ENCODE results near the gene FLNA. TPM values are rescaled to one million over a fixed set of nuclear protein-coding genes. Genes with fewer than 3 reads are reported as not detected.
"Not testable (repeated sequence)": the region's sequence is repeated elsewhere in the genome, so short reads cannot be mapped to it uniquely, and the experiment has no call there.

The FLNA gene
- total and polyA plus RNA-seq, 2 experiments from 2014 or later, result 1,379 to 2,857 TPM

DNA sequence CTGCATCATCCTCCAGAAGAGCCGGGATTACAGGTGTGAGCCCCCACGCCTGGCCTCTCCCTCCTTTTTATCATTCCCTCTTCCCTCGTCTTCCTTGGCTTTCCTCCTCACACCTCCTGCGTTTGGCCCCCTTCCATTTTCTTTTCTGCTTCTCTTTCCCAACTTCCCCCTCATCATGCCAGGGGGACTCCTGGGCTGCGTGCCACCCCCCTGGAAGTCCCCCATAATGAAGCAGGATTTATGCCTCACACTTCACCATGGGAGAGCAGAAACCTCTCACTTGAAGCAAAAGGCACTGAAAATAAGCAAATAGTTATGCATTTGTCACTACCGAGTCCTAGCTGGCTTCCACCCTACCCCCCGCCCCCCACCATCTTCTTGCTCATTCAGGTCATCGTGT, 71.0 kb downstream of the FLNA start:
- no peaks in the 10 kb centered on the region for H3F3A ChIP-seq (ENCODE audit: insufficient read depth)
- H3K36me3 ChIP-seq (ENCODE audit: low read depth), result no peaks in the 10 kb centered on the region
- in situ Hi-C loops (cut with MboI), result no loop called here
- TF ChIP-seq EZH2 (IDR thresholded peaks at IDR 0.05; ENCODE audit: insufficient read depth, poor library complexity, severe bottlenecking), result no peak
- no peak for TF ChIP-seq EZH2phosphoT487 (IDR thresholded peaks at IDR 0.05; ENCODE audit: insufficient read depth, low read depth)
- H2AFZ ChIP-seq, result no peak overlapping the region
- H4K20me1 ChIP-seq (ENCODE audit: insufficient read depth), result no peaks in the 10 kb centered on the region
- no peak overlapping the region for H3K27ac ChIP-seq
- no peak overlapping the region for H3K4me3 ChIP-seq
- no peak overlapping the region for H3K9ac ChIP-seq
- H3K9me3 ChIP-seq (ENCODE audit: low read depth), result no peaks in the 10 kb centered on the region
- WGBS, 2 experiments (ENCODE audit: low coverage in 1 of 2, low lambda C conversion rate in 2 of 2, missing lambda C conversion rate in 2 of 2), result 33 to 38% methylated on average over 5 to 8 of the region's 8 CpGs
- no peaks in the 10 kb centered on the region for H3K9me2 ChIP-seq (ENCODE audit: insufficient read depth)
- no peak overlapping the region for H3K4me2 ChIP-seq (ENCODE audit: unreplicated experiment)
- no peaks in the 10 kb centered on the region for H3K79me2 ChIP-seq (ENCODE audit: insufficient read depth)
- no peaks in the 10 kb centered on the region for H3K4me1 ChIP-seq (ENCODE audit: insufficient read depth)
- DNase-seq, result no peak
- no peaks in the 10 kb centered on the region for H3K27me3 ChIP-seq (replicated peaks; ENCODE audit: insufficient read depth)

DNA sequence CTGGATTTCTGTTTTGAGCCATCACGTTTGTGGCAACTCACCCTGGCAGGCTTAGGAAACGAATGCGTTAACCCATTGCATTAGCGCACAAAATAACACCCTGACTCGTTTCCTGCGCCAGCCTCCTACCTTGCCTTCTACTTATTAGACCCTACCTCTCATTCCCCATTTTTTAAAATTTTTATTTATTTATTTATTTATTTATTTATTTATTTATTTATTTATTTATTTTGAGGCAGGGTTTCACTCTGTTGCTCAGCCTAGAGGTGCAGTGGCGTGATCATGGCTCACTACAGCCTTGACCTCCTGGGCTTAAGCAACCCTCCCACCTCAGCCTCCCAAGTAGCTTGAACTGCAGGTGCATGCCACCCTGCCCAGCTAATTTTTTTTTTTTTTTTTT, 71.4 kb downstream of the FLNA start:
- H3K79me2 ChIP-seq (ENCODE audit: insufficient read depth); H3K4me1 ChIP-seq (ENCODE audit: insufficient read depth); H3K9me3 ChIP-seq (ENCODE audit: low read depth); DNase-seq; in situ Hi-C loops (cut with MboI); H3K36me3 ChIP-seq (ENCODE audit: low read depth); H3F3A ChIP-seq (ENCODE audit: insufficient read depth); H3K27me3 ChIP-seq (replicated peaks; ENCODE audit: insufficient read depth); H3K9ac ChIP-seq; H2AFZ ChIP-seq; H3K4me2 ChIP-seq (ENCODE audit: unreplicated experiment); H4K20me1 ChIP-seq (ENCODE audit: insufficient read depth); H3K4me3 ChIP-seq; H3K9me2 ChIP-seq (ENCODE audit: insufficient read depth); H3K27ac ChIP-seq: not testable (repeated sequence)
- WGBS, 2 experiments (ENCODE audit: low coverage in 1 of 2, low lambda C conversion rate in 2 of 2, missing lambda C conversion rate in 2 of 2), result 57 to 59% methylated on average over 7 of the region's 7 CpGs

DNA sequence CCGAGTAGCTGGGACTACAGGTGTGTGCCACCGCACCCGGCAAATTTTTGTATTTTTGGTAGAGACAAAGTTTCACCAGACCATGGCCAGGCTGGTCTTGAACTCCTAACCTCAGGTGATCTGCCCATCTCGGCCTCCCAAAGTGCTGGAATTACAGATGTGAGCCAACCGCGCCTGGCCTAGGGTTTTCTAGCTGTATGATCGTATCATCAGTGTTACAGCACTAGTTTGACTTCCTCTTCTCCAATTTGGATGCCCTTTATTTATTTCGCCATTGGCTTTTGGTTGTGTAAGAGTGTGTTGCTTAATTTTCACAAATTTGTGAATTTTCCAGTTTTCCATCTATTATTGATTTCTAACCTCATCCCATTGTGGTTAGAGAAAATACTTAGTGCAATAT, 73.6 kb downstream of the FLNA start:
- Histone ChIP-seq H3K36me3 (ENCODE audit: low read depth) (no peaks in the 10 kb centered on the region), H3K9ac (no peak overlapping the region), H3K4me3 (no peak overlapping the region), H4K20me1 (ENCODE audit: insufficient read depth) (no peaks in the 10 kb centered on the region), H3K4me1 (ENCODE audit: insufficient read depth) (no peaks in the 10 kb centered on the region), H3K4me2 (ENCODE audit: unreplicated experiment) (no peak overlapping the region), H3K27ac (no peak overlapping the region), H3K9me2 (ENCODE audit: insufficient read depth) (no peaks in the 10 kb centered on the region), H3K9me3 (ENCODE audit: low read depth) (no peaks in the 10 kb centered on the region), H3F3A (ENCODE audit: insufficient read depth) (no peaks in the 10 kb centered on the region), H3K79me2 (ENCODE audit: insufficient read depth) (no peaks in the 10 kb centered on the region), H3K27me3 (replicated peaks; ENCODE audit: insufficient read depth) (no peaks in the 10 kb centered on the region), H2AFZ (no peak overlapping the region)
- no peak for DNase-seq
- in situ Hi-C loops (cut with MboI), result no loop called here
- TF ChIP-seq EZH2 (IDR thresholded peaks at IDR 0.05; ENCODE audit: insufficient read depth, poor library complexity, severe bottlenecking) (no peak), EZH2phosphoT487 (IDR thresholded peaks at IDR 0.05; ENCODE audit: insufficient read depth, low read depth) (no peak)
- WGBS, 2 experiments (ENCODE audit: low coverage in 1 of 2, low lambda C conversion rate in 2 of 2, missing lambda C conversion rate in 2 of 2), result 79 to 80% methylated on average over 5 to 8 of the region's 8 CpGs

Small RNA genes lying within 50 kb of the gene (small RNA-seq; reads per million reads assigned to genes)
- gene SNORA70 (ENCODE audit: low read depth, low replicate concordance), result not detected

Other genes starting within 250 kb of the FLNA start
- not detected in 2 replicates for gene OPN1LW, start 230.4 kb downstream of the FLNA start, total RNA-seq (2014; rRNA removed; shearing (Covaris generic))
- gene OPN1LW, start 230.4 kb downstream of the FLNA start, polyA plus RNA-seq (2016; fragmentation: Nextera tagmentation; extraction: Ambion mirVana), result not detected in 2 replicates
- gene OPN1MW, start 192.0 kb downstream of the FLNA start, total RNA-seq (2014; rRNA removed; shearing (Covaris generic)), result not detected in 2 replicates
- gene OPN1MW, start 192.0 kb downstream of the FLNA start, polyA plus RNA-seq (2016; fragmentation: Nextera tagmentation; extraction: Ambion mirVana), result not detected in 2 replicates
- not detected in 2 replicates for gene OPN1MW2, start 154.9 kb downstream of the FLNA start, total RNA-seq (2014; rRNA removed; shearing (Covaris generic))
- not detected in 2 replicates for gene OPN1MW2, start 154.9 kb downstream of the FLNA start, polyA plus RNA-seq (2016; fragmentation: Nextera tagmentation; extraction: Ambion mirVana)
- gene OPN1MW3, start 117.1 kb downstream of the FLNA start, total RNA-seq (2014; rRNA removed; shearing (Covaris generic)), result not detected in 2 replicates
- gene OPN1MW3, start 117.1 kb downstream of the FLNA start, polyA plus RNA-seq (2016; fragmentation: Nextera tagmentation; extraction: Ambion mirVana), result not detected in 2 replicates
- not detected in 2 replicates for gene TEX28, start 79.5 kb downstream of the FLNA start, total RNA-seq (2014; rRNA removed; shearing (Covaris generic))
- gene TEX28, start 79.5 kb downstream of the FLNA start, polyA plus RNA-seq (2016; fragmentation: Nextera tagmentation; extraction: Ambion mirVana), result not detected in 2 replicates
- gene TKTL1, start 78.8 kb downstream of the FLNA start, total RNA-seq (2014; rRNA removed; shearing (Covaris generic)), result not detected in 2 replicates
- not detected in 2 replicates for gene TKTL1, start 78.8 kb downstream of the FLNA start, polyA plus RNA-seq (2016; fragmentation: Nextera tagmentation; extraction: Ambion mirVana)
- 39.7 TPM in 2 replicates for gene EMD, start 4.7 kb upstream of the FLNA start, total RNA-seq (2014; rRNA removed; shearing (Covaris generic))
- 86.6 and 96.0 TPM in 2 replicates for gene EMD, start 4.7 kb upstream of the FLNA start, polyA plus RNA-seq (2016; fragmentation: Nextera tagmentation; extraction: Ambion mirVana)
- 3,014 and 6,561 TPM in 2 replicates for gene RPL10, start 23.7 kb upstream of the FLNA start, total RNA-seq (2014; rRNA removed; shearing (Covaris generic))
- 1,381 and 1,435 TPM in 2 replicates for gene RPL10, start 23.7 kb upstream of the FLNA start, polyA plus RNA-seq (2016; fragmentation: Nextera tagmentation; extraction: Ambion mirVana)
- gene DNASE1L1, start 34.6 kb upstream of the FLNA start, total RNA-seq (2014; rRNA removed; shearing (Covaris generic)), result 60.7 TPM in 2 replicates
- gene DNASE1L1, start 34.6 kb upstream of the FLNA start, polyA plus RNA-seq (2016; fragmentation: Nextera tagmentation; extraction: Ambion mirVana), result 16.6 and 17.0 TPM in 2 replicates
- gene TAFAZZIN, start 36.9 kb upstream of the FLNA start, total RNA-seq (2014; rRNA removed; shearing (Covaris generic)), result 17.6 and 38.8 TPM in 2 replicates
- gene TAFAZZIN, start 36.9 kb upstream of the FLNA start, polyA plus RNA-seq (2016; fragmentation: Nextera tagmentation; extraction: Ambion mirVana), result 18.2 and 20.5 TPM in 2 replicates
- gene ATP6AP1, start 54.0 kb upstream of the FLNA start, total RNA-seq (2014; rRNA removed; shearing (Covaris generic)), result 73.2 and 87.8 TPM in 2 replicates
- gene ATP6AP1, start 54.0 kb upstream of the FLNA start, polyA plus RNA-seq (2016; fragmentation: Nextera tagmentation; extraction: Ambion mirVana), result 156 and 158 TPM in 2 replicates
- gene GDI1, start 62.5 kb upstream of the FLNA start, total RNA-seq (2014; rRNA removed; shearing (Covaris generic)), result 196 and 228 TPM in 2 replicates
- gene GDI1, start 62.5 kb upstream of the FLNA start, polyA plus RNA-seq (2016; fragmentation: Nextera tagmentation; extraction: Ambion mirVana), result 82.2 and 87.1 TPM in 2 replicates
- 52.5 and 54.7 TPM in 2 replicates for gene FAM50A, start 69.5 kb upstream of the FLNA start, total RNA-seq (2014; rRNA removed; shearing (Covaris generic))
- gene FAM50A, start 69.5 kb upstream of the FLNA start, polyA plus RNA-seq (2016; fragmentation: Nextera tagmentation; extraction: Ambion mirVana), result 122 and 125 TPM in 2 replicates
- 25.9 and 30.7 TPM in 2 replicates for gene PLXNA3, start 83.6 kb upstream of the FLNA start, total RNA-seq (2014; rRNA removed; shearing (Covaris generic))
- gene PLXNA3, start 83.6 kb upstream of the FLNA start, polyA plus RNA-seq (2016; fragmentation: Nextera tagmentation; extraction: Ambion mirVana), result 26.7 and 35.1 TPM in 2 replicates
- gene LAGE3, start 104.6 kb upstream of the FLNA start, total RNA-seq (2014; rRNA removed; shearing (Covaris generic)), result 42.9 and 44.0 TPM in 2 replicates
- 49.2 and 49.7 TPM in 2 replicates for gene LAGE3, start 104.6 kb upstream of the FLNA start, polyA plus RNA-seq (2016; fragmentation: Nextera tagmentation; extraction: Ambion mirVana)
- 36.8 and 53.0 TPM in 2 replicates for gene UBL4A, start 112.0 kb upstream of the FLNA start, total RNA-seq (2014; rRNA removed; shearing (Covaris generic))
- 42.4 and 45.2 TPM in 2 replicates for gene UBL4A, start 112.0 kb upstream of the FLNA start, polyA plus RNA-seq (2016; fragmentation: Nextera tagmentation; extraction: Ambion mirVana)
- 48.3 and 61.0 TPM in 2 replicates for gene SLC10A3, start 116.0 kb upstream of the FLNA start, total RNA-seq (2014; rRNA removed; shearing (Covaris generic))
- 49.4 and 50.8 TPM in 2 replicates for gene SLC10A3, start 116.0 kb upstream of the FLNA start, polyA plus RNA-seq (2016; fragmentation: Nextera tagmentation; extraction: Ambion mirVana)
- 27.8 and 43.6 TPM in 2 replicates for gene FAM3A, start 141.6 kb upstream of the FLNA start, total RNA-seq (2014; rRNA removed; shearing (Covaris generic))
- 35.2 and 35.7 TPM in 2 replicates for gene FAM3A, start 141.6 kb upstream of the FLNA start, polyA plus RNA-seq (2016; fragmentation: Nextera tagmentation; extraction: Ambion mirVana)
- 55.0 and 66.0 TPM in 2 replicates for gene G6PD, start 172.2 kb upstream of the FLNA start, total RNA-seq (2014; rRNA removed; shearing (Covaris generic))
- gene G6PD, start 172.2 kb upstream of the FLNA start, polyA plus RNA-seq (2016; fragmentation: Nextera tagmentation; extraction: Ambion mirVana), result 42.5 and 44.3 TPM in 2 replicates
- 18.0 and 25.9 TPM in 2 replicates for gene IKBKG, start 173.0 kb upstream of the FLNA start, total RNA-seq (2014; rRNA removed; shearing (Covaris generic))
- gene IKBKG, start 173.0 kb upstream of the FLNA start, polyA plus RNA-seq (2016; fragmentation: Nextera tagmentation; extraction: Ambion mirVana), result 26.2 and 29.5 TPM in 2 replicates
- gene CTAG1A, start 210.5 kb upstream of the FLNA start, total RNA-seq (2014; rRNA removed; shearing (Covaris generic)), result not detected in 2 replicates
- not detected in 2 replicates for gene CTAG1A, start 210.5 kb upstream of the FLNA start, polyA plus RNA-seq (2016; fragmentation: Nextera tagmentation; extraction: Ambion mirVana)
- not detected in 2 replicates for gene CTAG1B, start 244.6 kb upstream of the FLNA start, total RNA-seq (2014; rRNA removed; shearing (Covaris generic))
- not detected in 2 replicates for gene CTAG1B, start 244.6 kb upstream of the FLNA start, polyA plus RNA-seq (2016; fragmentation: Nextera tagmentation; extraction: Ambion mirVana)

Measured in GM23248 (cell line).